ENCODE results near the gene COA1. TPM values are rescaled to one million over a fixed set of nuclear protein-coding genes. Genes with fewer than 3 reads are reported as not detected.
"Not testable (repeated sequence)": the region's sequence is repeated elsewhere in the genome, so short reads cannot be mapped to it uniquely, and the experiment has no call there.

The COA1 gene
- polyA plus RNA-seq, 2 of the 4 experiments (the other 2 are of a cell fraction), result 57.5 to 91.4 TPM

- FAIRE-seq; ATAC-seq; DNase-seq (ENCODE audit: low read depth in 1 of 2, low spot score in 1 of 2); H3K4me3 ChIP-seq: not testable (repeated sequence)
- TF ChIP-seq KDM1A (IDR thresholded peaks at IDR 0.05; ENCODE audit: low read depth), result peak; percentile 17; the same call in 1 of the 2 replicates
- ChIA-PET CTCF (interaction anchor here (0.7 to 1.8 kb wide), 5 partner anchors 9 to 164 kb away, joined by 3 to 6 read pairs (median 3); partner anchors contain the start of gene STK17A), POLR2A (interaction anchor here (1.0 kb wide), 2 partner anchors 56 to 91 kb away, joined by 6 to 8 read pairs; partner anchors contain the start of genes COA1 and STK17A)
- Histone ChIP-seq H3K9me3 (peaks cover 14% of the 10 kb centered on the region; the same call in 1 of the 3 replicates), H3K27ac (peak overlapping the region; percentile 78 to 83), H3K4me2 (peak overlapping the region; percentile 55; the same call in 2 of the 3 replicates), H3K4me1 (peaks cover 42% of the 10 kb centered on the region)
- 90% methylated on average over 5 of the region's 5 CpGs for WGBS (ENCODE audit: missing lambda C conversion rate)
Measured at GRCh38 chr7:43673243-43673976, 55.9 kb downstream of the COA1 start.

- ATAC-seq (no peak), FAIRE-seq (no peak), DNase-seq (ENCODE audit: low read depth in 1 of 2, low spot score in 1 of 2) (no peak)
- 94% methylated on average over 4 of the region's 4 CpGs for WGBS (ENCODE audit: missing lambda C conversion rate)
- Histone ChIP-seq H3K9me3 (peaks cover 14% of the 10 kb centered on the region; the same call in 1 of the 3 replicates), H3K4me3 (no peak overlapping the region), H3K4me1 (peaks cover 61% of the 10 kb centered on the region), H3K27ac (peak overlapping the region in 1 of 2 experiments; percentile 44; a peak in 3 of 6 replicates), H3K4me2 (no peak overlapping the region)
- POLR2A ChIA-PET, result no interaction called here
- TF ChIP-seq FOXS1 (CRISPR knock-in tag; IDR thresholded peaks at IDR 0.05) (no peak), CHD4 (IDR thresholded peaks at IDR 0.05; ENCODE audit: borderline replicate concordance) (no peak), ZNF302 (CRISPR knock-in tag; IDR thresholded peaks at IDR 0.05) (no peak), GATA3 (IDR thresholded peaks at IDR 0.05; ENCODE audit: borderline replicate concordance) (no peak), JUN (IDR thresholded peaks at IDR 0.05) (no peak), CTCF (IDR thresholded peaks at IDR 0.05) (no peak), HOXB13 (CRISPR knock-in tag; IDR thresholded peaks at IDR 0.05; ENCODE audit: low read depth) (no peak), RNF2 (IDR thresholded peaks at IDR 0.05; ENCODE audit: borderline replicate concordance, low read depth) (no peak), PHF8 (IDR thresholded peaks at IDR 0.05; ENCODE audit: borderline replicate concordance, low read depth) (no peak), NR3C1 (IDR thresholded peaks at IDR 0.05) (no peak), RARB (CRISPR knock-in tag; IDR thresholded peaks at IDR 0.05) (no peak), HOXB5 (CRISPR knock-in tag; IDR thresholded peaks at IDR 0.05) (no peak), HEYL (CRISPR knock-in tag; IDR thresholded peaks at IDR 0.05) (no peak)
- CTCF ChIA-PET, result interaction anchor here (1.8 kb wide), 1 partner anchor 89 kb away, joined by 5 read pairs; the partner anchor contains the start of gene STK17A
Measured at GRCh38 chr7:43671521-43671920, 57.8 kb downstream of the COA1 start.

GRCh38 chr7:43669286-43670081 is 59.8 kb downstream of the COA1 start:
- ATAC-seq (peak; percentile 40 to 56; a peak in 3 of 6 replicates), DNase-seq (ENCODE audit: low read depth in 1 of 2, low spot score in 1 of 2) (peak in 1 of 2 experiments; percentile 30)
- POLR2A ChIA-PET, result interaction anchor here (1.0 kb wide), 1 partner anchor 87 kb away, joined by 4 read pairs; the partner anchor contains the start of gene STK17A

More at GRCh38 chr7:43669286-43670081, 59.8 kb downstream of the COA1 start:
- H3K27ac ChIP-seq, result peak overlapping the region; percentile 67 to 85
- H3K4me1 ChIP-seq, result peaks cover 75% of the 10 kb centered on the region
- CTCF ChIA-PET, result interaction anchor here (0.7 to 2.4 kb wide), 3 partner anchors 21 to 87 kb away, joined by 3 to 15 read pairs (median 3); partner anchors contain the start of gene STK17A
- peaks cover 14% of the 10 kb centered on the region; the same call in 1 of the 3 replicates for H3K9me3 ChIP-seq
- H3K4me2 ChIP-seq, result peak overlapping the region; percentile 67
- no peak overlapping the region for H3K4me3 ChIP-seq
- no peak for FAIRE-seq
- TF ChIP-seq NFE2L2 (conservative IDR thresholded peaks at IDR 0.05; ENCODE audit: low read length) (no peak), MAZ (IDR thresholded peaks at IDR 0.05; ENCODE audit: borderline replicate concordance, low read depth, low read length) (no peak), GATA3 (IDR thresholded peaks at IDR 0.05; ENCODE audit: borderline replicate concordance) (no peak), SMC3 (IDR thresholded peaks at IDR 0.05) (no peak), ATOH8 (CRISPR knock-in tag; IDR thresholded peaks at IDR 0.05; ENCODE audit: low read depth) (no peak), MAFK (IDR thresholded peaks at IDR 0.05; ENCODE audit: partially characterized antibody) (peak; percentile 85), CHD2 (IDR thresholded peaks at IDR 0.05; ENCODE audit: low read length, partially characterized antibody) (no peak), JUN (IDR thresholded peaks at IDR 0.05) (no peak), HOXB5 (CRISPR knock-in tag; IDR thresholded peaks at IDR 0.05) (no peak), EP300 (IDR thresholded peaks at IDR 0.05) (no peak), CBX2 (IDR thresholded peaks at IDR 0.05; ENCODE audit: borderline replicate concordance, low read depth) (no peak), FOSL2 (IDR thresholded peaks at IDR 0.05) (no peak), FOSL2 (CRISPR knock-in tag; IDR thresholded peaks at IDR 0.05) (peak; percentile 44), RAD21 (conservative IDR thresholded peaks at IDR 0.05 in 1 of 2, IDR thresholded peaks at IDR 0.05 in 1 of 2) (no peak), PHF8 (IDR thresholded peaks at IDR 0.05; ENCODE audit: borderline replicate concordance, low read depth) (no peak), HMGXB4 (CRISPR knock-in tag; IDR thresholded peaks at IDR 0.05; ENCODE audit: borderline replicate concordance) (no peak)
- WGBS (ENCODE audit: missing lambda C conversion rate), result 75% methylated on average over 15 of the region's 15 CpGs

Measured in A549 (cell line).